Uterus (tissue), 4 donors: ENCODE measurements around the gene FAM43A. TPM values are rescaled to one million over a fixed set of nuclear protein-coding genes. Genes with fewer than 3 reads are reported as not detected.

Experiments
- DNase-seq, 2 donors: peaks; one replicate each; pipeline ENCODE4 v3.0.0-alpha.2; 2019 to 2020
- H3K27ac ChIP-seq, 2 donors: fragments of 200-600 bp; sonication (generic); 1 replicate in 1 of 2; 2 replicates in 1 of 2; pipeline ENCODE4 v1.5.1; 2016 to 2018
- H3K27me3 ChIP-seq, 2 donors: fragments of 200-600 bp; sonication (generic); one replicate each; pipeline ENCODE4 v1.5.1; 2018 to 2019; ENCODE audit warnings: control low read depth in 1 of 2
- H3K36me3 ChIP-seq, 2 donors: fragments of 200-600 bp; sonication (generic); one replicate each; pipeline ENCODE4 v1.5.1; 2019; ENCODE audit warnings: control low read depth in 1 of 2
- H3K4me1 ChIP-seq, 2 donors: fragments of 200-600 bp; sonication (generic); one replicate each; pipeline ENCODE4 v1.5.1; 2018 to 2019; ENCODE audit warnings: control low read depth in 1 of 2
- H3K4me3 ChIP-seq, 2 donors: fragments of 200-600 bp; sonication (generic); 1 replicate in 1 of 2; 2 replicates in 1 of 2; pipeline ENCODE4 v1.5.1; 2018 to 2019; ENCODE audit warnings: mild to moderate bottlenecking in 1 of 2
- H3K9me3 ChIP-seq, 2 donors: fragments of 200-600 bp; sonication (generic); one replicate each; pipeline ENCODE4 v1.5.1; 2019; ENCODE audit warnings: control low read depth in 1 of 2
- POLR2A ChIP-seq, 2 donors: fragments of 450-650 bp; IDR thresholded peaks; one replicate each; pipeline ENCODE4 v1.6.1; 2016; ENCODE audit warnings: antibody characterized with exemption in 2 of 2, mild to moderate bottlenecking in 1 of 2, moderate library complexity in 1 of 2
- intact Hi-C: fragments of 100-400 bp; cut with DNase I; formaldehyde crosslinking; loops from one replicate; pipeline ENCODE4 v1.15.1; 2023; ENCODE audit warnings: low total_unique reads
- total RNA-seq, 4 donors: library from RNA; depleted of rRNA in 3 of 4; stranded (reverse); fragments of >200 nt in 3 of 4; gene quantifications; one replicate each; pipeline versions ENCODE4 v1.1.0 to v1.2.4, GENCODE V29; 2014 to 2023
- TF ChIP-seq, protein P1 (sequence below), 4 experiments: fragments of 200-600 bp in 2 of 4; fragments of 450-650 bp in 2 of 4; sonication (generic) in 2 of 4; IDR thresholded peaks; one replicate each; pipeline ENCODE4 v1.5.1; 2016 to 2019; ENCODE audit warnings: antibody characterized with exemption in 4 of 4, mild to moderate bottlenecking in 2 of 4, moderate library complexity in 1 of 4
- donor health status: DM: yes; HTN: yes; CAD: no.

Gene FAM43A
- total RNA-seq, 4 donors from 2014 or later: 12.9 to 25.2 (median 19.3) TPM

DNA sequence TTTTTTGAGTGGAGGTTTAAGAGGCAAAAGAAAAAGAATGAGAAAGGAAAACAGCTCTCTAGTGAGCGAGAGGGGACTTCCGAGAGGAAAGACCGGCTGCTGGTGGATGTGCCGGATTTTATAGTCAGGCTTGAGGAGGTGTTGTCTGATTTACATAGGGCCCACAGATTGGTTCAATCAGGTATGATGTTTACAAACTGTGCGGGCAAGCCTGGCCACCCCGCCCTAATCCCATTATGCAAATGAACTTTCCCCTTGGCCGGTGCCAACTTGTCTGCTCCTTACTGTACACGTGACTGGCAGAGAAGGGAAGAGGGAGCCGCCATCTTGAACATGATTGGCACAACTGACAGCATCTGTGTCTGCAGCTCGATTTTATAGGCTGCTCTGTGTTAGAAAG lies 44.7 kb downstream of the FAM43A start:
- no peaks in the 10 kb centered on the region for H3K4me1 ChIP-seq
- no peaks in the 10 kb centered on the region for H3K9me3 ChIP-seq
- no peak overlapping the region for H3K4me3 ChIP-seq
- no peaks in the 10 kb centered on the region for H3K27me3 ChIP-seq
- no peak overlapping the region for H3K27ac ChIP-seq
- DNase-seq: no peak
- intact Hi-C loops: no loop called here
- no peaks in the 10 kb centered on the region for H3K36me3 ChIP-seq
- TF ChIP-seq, protein P1, sequence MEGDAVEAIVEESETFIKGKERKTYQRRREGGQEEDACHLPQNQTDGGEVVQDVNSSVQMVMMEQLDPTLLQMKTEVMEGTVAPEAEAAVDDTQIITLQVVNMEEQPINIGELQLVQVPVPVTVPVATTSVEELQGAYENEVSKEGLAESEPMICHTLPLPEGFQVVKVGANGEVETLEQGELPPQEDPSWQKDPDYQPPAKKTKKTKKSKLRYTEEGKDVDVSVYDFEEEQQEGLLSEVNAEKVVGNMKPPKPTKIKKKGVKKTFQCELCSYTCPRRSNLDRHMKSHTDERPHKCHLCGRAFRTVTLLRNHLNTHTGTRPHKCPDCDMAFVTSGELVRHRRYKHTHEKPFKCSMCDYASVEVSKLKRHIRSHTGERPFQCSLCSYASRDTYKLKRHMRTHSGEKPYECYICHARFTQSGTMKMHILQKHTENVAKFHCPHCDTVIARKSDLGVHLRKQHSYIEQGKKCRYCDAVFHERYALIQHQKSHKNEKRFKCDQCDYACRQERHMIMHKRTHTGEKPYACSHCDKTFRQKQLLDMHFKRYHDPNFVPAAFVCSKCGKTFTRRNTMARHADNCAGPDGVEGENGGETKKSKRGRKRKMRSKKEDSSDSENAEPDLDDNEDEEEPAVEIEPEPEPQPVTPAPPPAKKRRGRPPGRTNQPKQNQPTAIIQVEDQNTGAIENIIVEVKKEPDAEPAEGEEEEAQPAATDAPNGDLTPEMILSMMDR (IDR thresholded peaks at IDR 0.05): no peak
- TF ChIP-seq POLR2A (IDR thresholded peaks at IDR 0.05): no peak

DNA sequence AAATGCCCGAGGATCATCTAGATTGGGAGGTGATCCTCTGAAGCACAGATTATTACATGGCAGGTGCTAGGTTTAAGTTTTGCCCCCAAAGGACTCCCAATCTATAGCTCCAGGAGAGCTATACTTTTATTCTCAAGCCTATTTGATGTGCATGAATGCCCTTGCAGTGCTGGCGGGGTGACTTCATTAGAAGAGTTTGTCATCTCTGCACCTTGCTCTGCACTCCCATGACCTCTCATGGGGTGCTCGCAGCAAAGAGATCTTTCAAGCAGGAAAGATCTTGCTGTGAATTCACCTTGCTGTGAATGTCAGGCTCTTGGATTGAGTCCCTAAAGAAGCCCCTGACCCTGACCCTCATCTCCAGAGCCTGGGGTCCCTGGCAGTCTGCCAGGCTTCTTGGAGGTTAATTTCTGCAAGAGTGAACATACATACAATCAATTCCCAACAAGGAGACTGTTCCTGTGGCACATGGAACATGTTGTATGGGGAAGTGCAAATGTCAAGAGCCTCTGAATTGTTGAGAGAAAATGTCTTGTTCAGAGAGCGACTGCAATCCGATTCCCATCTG lies 45.9 kb downstream of the FAM43A start:
- Histone ChIP-seq H3K4me1 (no peaks in the 10 kb centered on the region), H3K4me3 (no peak overlapping the region), H3K27ac (no peak overlapping the region), H3K9me3 (no peaks in the 10 kb centered on the region), H3K36me3 (no peaks in the 10 kb centered on the region), H3K27me3 (no peaks in the 10 kb centered on the region)
- TF ChIP-seq, protein P1 (IDR thresholded peaks at IDR 0.05): no peak
- DNase-seq: no peak
- intact Hi-C loops: no loop called here

DNA sequence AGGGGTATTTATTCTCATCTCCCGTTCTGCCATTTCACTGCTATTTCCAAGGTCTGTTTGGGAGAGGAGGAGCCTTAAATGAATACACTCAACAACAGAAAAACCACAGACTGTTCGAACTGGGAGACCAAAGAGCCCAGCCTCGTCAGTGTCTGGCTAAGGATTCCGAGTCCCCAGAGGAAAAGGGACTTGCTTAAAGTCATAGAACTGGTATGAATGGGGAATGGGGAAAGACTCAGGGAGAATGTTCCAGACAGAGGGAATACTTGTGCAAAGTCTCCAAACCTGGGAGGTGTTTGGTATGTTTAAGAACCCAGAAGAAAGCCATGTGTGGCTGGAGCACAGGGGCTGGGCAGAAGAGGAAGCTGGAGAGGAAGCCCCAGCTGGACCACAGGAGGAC lies 46.9 kb downstream of the FAM43A start:
- Histone ChIP-seq H3K4me3 (no peak overlapping the region), H3K36me3 (no peaks in the 10 kb centered on the region), H3K4me1 (no peaks in the 10 kb centered on the region), H3K27me3 (no peaks in the 10 kb centered on the region), H3K27ac (no peak overlapping the region), H3K9me3 (no peaks in the 10 kb centered on the region)
- intact Hi-C loops: no loop called here
- DNase-seq: no peak
- TF ChIP-seq, protein P1 (IDR thresholded peaks at IDR 0.05): no peak
- TF ChIP-seq POLR2A (IDR thresholded peaks at IDR 0.05): no peak

DNA sequence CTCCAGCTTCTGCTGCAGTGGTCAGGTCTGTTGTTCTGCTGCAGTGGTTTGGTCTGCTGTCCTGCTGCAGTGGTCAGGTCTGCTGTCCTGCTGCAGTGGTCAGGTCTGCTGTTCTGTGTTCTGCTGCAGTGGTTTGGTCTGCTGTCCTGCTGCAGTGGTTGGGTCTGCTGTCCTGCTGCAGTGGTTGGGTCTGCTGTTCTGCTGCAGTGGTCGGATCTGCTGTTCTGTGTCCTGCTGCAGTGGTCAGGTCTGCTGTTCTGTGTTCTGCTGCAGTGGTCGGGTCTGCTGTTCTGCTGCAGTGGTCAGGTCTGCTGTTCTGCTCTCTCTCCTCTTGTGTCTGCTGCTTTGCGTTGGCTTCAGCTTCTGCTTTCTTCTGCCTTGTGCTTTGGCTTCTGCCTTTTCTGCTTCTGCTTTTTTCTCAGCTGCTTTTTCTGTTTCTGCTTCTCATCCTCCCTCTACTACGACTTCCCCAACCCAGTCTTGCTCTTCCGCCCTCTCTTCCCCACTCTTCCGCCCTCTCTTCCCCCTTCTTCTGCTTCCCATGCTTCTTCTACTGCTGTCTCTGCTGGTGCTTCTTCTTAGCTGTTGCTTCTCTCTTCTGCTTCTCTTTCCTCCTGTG lies 50.7 kb downstream of the FAM43A start:
- H3K4me3 ChIP-seq: no peak overlapping the region
- DNase-seq: no peak
- H3K36me3 ChIP-seq: no peaks in the 10 kb centered on the region
- H3K27me3 ChIP-seq: no peaks in the 10 kb centered on the region
- no peak overlapping the region for H3K27ac ChIP-seq
- intact Hi-C loops: no loop called here
- H3K9me3 ChIP-seq: no peaks in the 10 kb centered on the region
- H3K4me1 ChIP-seq: no peaks in the 10 kb centered on the region
- TF ChIP-seq, protein P1 (IDR thresholded peaks at IDR 0.05): no peak
- no peak for TF ChIP-seq POLR2A (IDR thresholded peaks at IDR 0.05)

DNA sequence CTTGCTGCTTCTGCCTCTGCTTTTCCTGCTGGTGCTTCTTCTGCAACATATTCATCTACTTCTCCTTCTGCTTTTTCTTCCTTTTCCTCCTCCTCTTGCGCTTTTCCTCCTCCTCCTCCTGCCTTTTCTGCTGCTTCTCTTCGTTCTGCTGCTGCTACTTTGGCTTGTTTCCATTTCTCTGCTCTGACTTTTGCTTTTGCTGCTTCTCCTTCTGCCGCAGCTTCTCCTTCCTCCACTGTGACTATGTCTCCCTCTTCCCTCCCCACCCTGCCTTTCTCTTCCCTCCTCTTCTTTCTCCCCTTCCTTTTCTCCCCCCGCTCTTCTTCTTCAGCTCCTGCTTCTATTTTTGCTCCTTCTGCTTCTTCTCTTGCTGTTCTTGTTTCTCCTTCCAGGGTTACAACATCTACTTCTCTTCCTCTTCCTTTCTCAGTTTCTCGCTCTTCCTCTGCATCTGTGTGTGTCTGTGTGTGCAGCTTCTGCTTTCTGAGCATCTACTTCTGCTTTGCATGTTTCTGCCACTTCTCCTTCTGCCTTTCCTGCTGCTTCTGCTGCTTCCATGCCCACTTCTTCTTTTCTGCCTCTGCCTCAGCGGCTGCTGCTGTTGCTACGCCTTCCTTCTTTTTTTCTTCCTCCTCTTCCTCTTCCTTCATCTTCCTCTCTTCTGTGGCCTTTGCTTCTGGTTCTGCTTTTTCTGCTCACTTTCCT lies 51.4 kb downstream of the FAM43A start:
- Histone ChIP-seq H3K27ac (no peak overlapping the region), H3K4me1 (no peaks in the 10 kb centered on the region), H3K4me3 (no peak overlapping the region), H3K9me3 (no peaks in the 10 kb centered on the region), H3K27me3 (no peaks in the 10 kb centered on the region), H3K36me3 (no peaks in the 10 kb centered on the region)
- no peak for DNase-seq
- no peak for TF ChIP-seq POLR2A (IDR thresholded peaks at IDR 0.05)
- TF ChIP-seq, protein P1 (IDR thresholded peaks at IDR 0.05): no peak
- intact Hi-C loops: no loop called here
